Muscle of leg (tissue), 11 donors: ENCODE measurements around the gene EXOC7. TPM values are rescaled to one million over a fixed set of nuclear protein-coding genes. Genes with fewer than 3 reads are reported as not detected.

ENCODE experiments used
- DNase-seq: peaks from one replicate; pipeline ENCODE4 v3.0.0; 2013
- H3K27ac ChIP-seq: one replicate; pipeline ENCODE4 v1.5.1; 2013; ENCODE audit warnings: mild to moderate bottlenecking, low read length, control low read depth
- H3K27me3 ChIP-seq: one replicate; pipeline ENCODE4 v1.6.1; 2013; ENCODE audit warnings: low read length; ENCODE audit not compliant: control insufficient read depth, insufficient read depth
- H3K36me3 ChIP-seq: one replicate; pipeline ENCODE4 v1.6.1; 2013; ENCODE audit warnings: low read length; ENCODE audit not compliant: control insufficient read depth, insufficient read depth
- H3K4me1 ChIP-seq: one replicate; pipeline ENCODE4 v1.6.1; 2013; ENCODE audit warnings: low read length; ENCODE audit not compliant: control insufficient read depth, insufficient read depth
- H3K4me3 ChIP-seq: one replicate; pipeline ENCODE4 v1.5.1; 2013; ENCODE audit warnings: low read length, control low read depth
- H3K9me3 ChIP-seq: replicated peaks from 2 replicates; pipeline ENCODE4 v1.6.1; 2013; ENCODE audit warnings: low read depth, low read length; ENCODE audit not compliant: control insufficient read depth
- WGBS: methylation state at CpG from one replicate; pipeline ENCODE4 v1.1.5; 2013; ENCODE audit warnings: missing lambda C conversion rate; ENCODE audit not compliant: insufficient coverage; 5-methylcytosine and 5-hydroxymethylcytosine counted together
- polyA plus RNA-seq, 8 donors: library from polyadenylated mRNA; unstranded; fragments of 120-200 nt; gene quantifications; one replicate each; pipeline versions ENCODE4 v1.2.1 to v1.2.3, GENCODE V29; 2013; ENCODE audit warnings: inconsistent platforms in 1 of 8, low replicate concordance in 1 of 8; ENCODE audit not compliant: insufficient read length in 8 of 8, insufficient read depth in 1 of 8
- total RNA-seq: library from RNA; stranded (reverse); fragments of 120-200 nt; gene quantifications from one replicate; pipeline ENCODE4 v1.2.4, GENCODE V29; 2013

The EXOC7 gene
- total and polyA plus RNA-seq, 9 donors, result 62.3 to 87.7 (median 78.9) TPM

DNA sequence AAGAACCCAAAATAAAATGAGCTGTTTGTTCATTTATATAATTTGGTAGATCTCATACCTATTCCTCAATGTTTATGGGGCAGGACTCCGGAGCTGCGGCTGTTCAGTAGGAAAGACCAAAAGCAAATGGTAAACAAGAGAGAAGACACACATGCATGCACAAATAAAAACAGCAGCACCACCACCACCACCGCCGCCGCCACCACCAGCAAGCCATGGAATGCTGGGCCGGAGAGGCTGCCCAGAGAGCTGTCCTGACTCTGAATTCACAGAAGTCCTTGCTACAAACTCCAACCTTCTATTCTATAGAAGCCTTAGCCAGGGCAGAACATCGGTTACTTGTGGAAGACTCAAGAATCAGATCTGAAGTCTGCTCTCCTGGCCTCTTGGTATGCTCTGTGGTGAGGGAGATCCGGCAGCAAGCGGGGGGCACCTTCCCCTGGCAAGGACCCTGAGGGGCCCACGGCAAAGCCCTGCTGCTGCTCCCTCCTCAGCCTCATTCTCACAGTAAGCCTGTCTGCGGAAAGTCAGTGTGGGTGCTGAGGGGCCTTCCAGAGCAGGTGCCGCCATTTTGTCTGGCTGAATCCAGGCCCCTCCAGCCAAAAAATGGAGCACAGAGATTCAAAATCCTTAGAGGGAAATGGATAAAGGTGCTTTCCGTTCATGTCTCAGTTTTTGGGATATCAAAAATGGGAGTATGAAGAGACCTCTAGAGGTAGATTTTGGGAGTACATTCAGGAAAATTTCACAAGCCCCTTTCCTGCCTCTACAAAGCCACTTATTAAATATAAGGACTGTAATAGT is 43.8 kb upstream of the EXOC7 start:
- H3K4me1 ChIP-seq, result peaks cover 12% of the 10 kb centered on the region
- peaks cover 9% of the 10 kb centered on the region for H3K27me3 ChIP-seq
- no peaks in the 10 kb centered on the region for H3K36me3 ChIP-seq
- no peaks in the 10 kb centered on the region for H3K9me3 ChIP-seq
- 73% methylated on average over 8 of the region's 13 CpGs for WGBS
- no peak overlapping the region for H3K27ac ChIP-seq
- H3K4me3 ChIP-seq, result no peak overlapping the region
- DNase-seq, result peak; percentile 57

- Histone ChIP-seq H3K4me3 (no peak overlapping the region), H3K9me3 (no peaks in the 10 kb centered on the region), H3K27me3 (peaks cover 17% of the 10 kb centered on the region), H3K4me1 (peaks cover 21% of the 10 kb centered on the region), H3K27ac (peak overlapping the region; percentile 71), H3K36me3 (no peaks in the 10 kb centered on the region)
- WGBS, result 84% methylated on average over 18 of the region's 22 CpGs
- DNase-seq, result no peak
Measured at GRCh38 chr17:76146053-76146851, 42.7 kb upstream of the EXOC7 start.

- no peaks in the 10 kb centered on the region for H3K36me3 ChIP-seq
- peaks cover 25% of the 10 kb centered on the region for H3K27me3 ChIP-seq
- DNase-seq, result no peak
- H3K4me3 ChIP-seq, result no peak overlapping the region
- H3K9me3 ChIP-seq, result no peaks in the 10 kb centered on the region
- H3K4me1 ChIP-seq, result peaks cover 29% of the 10 kb centered on the region
- H3K27ac ChIP-seq, result peak overlapping the region; percentile 71
- 60% methylated on average over 19 of the region's 25 CpGs for WGBS
Measured at GRCh38 chr17:76145231-76146052, 41.9 kb upstream of the EXOC7 start.

GRCh38 chr17:76142585-76143041 is 39.0 kb upstream of the EXOC7 start:
- Histone ChIP-seq H3K27ac (no peak overlapping the region), H3K4me3 (no peak overlapping the region), H3K4me1 (peaks cover 54% of the 10 kb centered on the region), H3K9me3 (no peaks in the 10 kb centered on the region), H3K27me3 (peaks cover 53% of the 10 kb centered on the region), H3K36me3 (no peaks in the 10 kb centered on the region)
- 78% methylated on average over 6 of the region's 6 CpGs for WGBS
- no peak for DNase-seq

DNA sequence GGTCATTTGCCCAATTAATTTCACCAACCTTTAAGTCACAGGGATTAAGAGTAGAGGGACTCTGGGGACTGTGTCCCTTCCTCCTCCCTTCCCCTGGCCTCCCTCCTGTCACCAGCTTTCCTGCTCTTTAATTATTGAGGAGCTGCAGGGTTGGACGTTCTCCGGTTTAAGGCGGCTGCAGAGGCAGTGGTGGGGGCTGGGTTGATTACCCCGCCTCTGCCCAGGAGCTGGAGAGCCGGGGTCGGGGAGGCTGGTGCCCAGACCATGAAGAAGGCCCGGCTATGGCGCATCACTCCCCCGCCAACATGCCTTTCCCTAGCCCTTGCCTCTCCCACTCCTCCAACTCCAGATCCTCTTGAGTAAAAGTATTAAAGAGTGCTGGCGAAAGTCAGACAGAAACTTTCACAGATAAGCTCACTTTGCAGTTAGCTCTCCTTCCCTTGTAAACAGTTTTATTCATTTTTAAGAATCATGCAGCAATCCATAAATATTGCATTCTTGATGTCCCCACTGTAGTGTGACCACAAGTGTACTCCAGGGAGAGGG is 38.5 kb upstream of the EXOC7 start:
- peaks cover 58% of the 10 kb centered on the region for H3K27me3 ChIP-seq

GRCh38 chr17:76141212-76142038 is 37.8 kb upstream of the EXOC7 start, which contains the start of gene FOXJ1:
FOXJ1 (minus strand) TSS chr17:76141245; CDS start chr17:76140395, 850 bp downstream.
- Histone ChIP-seq H3K9me3 (no peaks in the 10 kb centered on the region), H3K36me3 (no peaks in the 10 kb centered on the region), H3K27me3 (peaks cover 65% of the 10 kb centered on the region), H3K27ac (peak within 1 kb of the TSS; percentile 20), H3K4me3 (peak within 1 kb of the TSS; percentile 54), H3K4me1 (peaks cover 58% of the 10 kb centered on the region)
- 1% methylated on average over 35 of the region's 59 CpGs for WGBS
- DNase-seq, result peak; percentile 91

More for the DNA sequence above, 38.5 kb upstream of the EXOC7 start:
- Histone ChIP-seq H3K27ac (no peak overlapping the region), H3K4me3 (no peak overlapping the region), H3K4me1 (peaks cover 59% of the 10 kb centered on the region), H3K36me3 (no peaks in the 10 kb centered on the region), H3K9me3 (no peaks in the 10 kb centered on the region)
- DNase-seq, result no peak
- WGBS, result 100% methylated on average over 1 of the region's 10 CpGs

DNA sequence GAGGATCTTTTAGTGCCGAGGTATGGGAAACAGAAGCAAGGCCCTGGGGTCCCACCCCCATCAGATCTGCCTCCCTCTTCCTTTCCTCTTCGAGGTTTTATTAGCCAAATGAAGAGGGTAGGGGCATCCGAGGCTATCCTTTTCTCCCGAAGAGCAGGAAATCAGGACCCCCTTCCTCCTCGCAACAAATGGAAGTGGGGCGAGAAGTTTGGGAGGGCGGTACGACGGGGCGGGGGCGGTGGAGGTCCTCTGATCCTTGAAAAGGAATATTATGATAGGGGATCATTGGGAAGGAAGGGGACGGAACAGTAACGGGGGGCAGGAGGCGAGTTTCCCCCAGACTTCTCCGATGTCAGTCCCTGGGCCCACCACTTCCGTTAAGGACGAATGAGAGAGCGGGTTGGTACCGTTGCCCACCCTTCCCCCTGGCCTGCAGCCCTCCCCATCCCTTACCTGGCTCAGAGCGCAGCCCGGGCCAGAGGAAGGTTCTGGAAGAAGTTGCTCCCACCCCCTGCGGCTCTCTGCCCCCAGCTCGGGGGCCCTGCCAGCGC is 37.1 kb upstream of the EXOC7 start:
- Histone ChIP-seq H3K9me3 (no peaks in the 10 kb centered on the region), H3K27ac (no peak overlapping the region), H3K27me3 (peaks cover 72% of the 10 kb centered on the region), H3K36me3 (no peaks in the 10 kb centered on the region), H3K4me1 (peaks cover 52% of the 10 kb centered on the region), H3K4me3 (peak overlapping the region; percentile 54)
- under 1% methylated on average over 11 of the region's 24 CpGs for WGBS
- no peak for DNase-seq

- no peak overlapping the region for H3K27ac ChIP-seq
- 5% methylated on average over 71 of the region's 78 CpGs for WGBS
- peaks cover 50% of the 10 kb centered on the region for H3K4me1 ChIP-seq
- no peak overlapping the region for H3K4me3 ChIP-seq
- no peak for DNase-seq
- peaks cover 79% of the 10 kb centered on the region for H3K27me3 ChIP-seq
- no peaks in the 10 kb centered on the region for H3K36me3 ChIP-seq
- no peaks in the 10 kb centered on the region for H3K9me3 ChIP-seq
Measured at GRCh38 chr17:76139801-76140660, 36.4 kb upstream of the EXOC7 start.
